ENCODE measurements around the gene NAA80. TPM values are rescaled to one million over a fixed set of nuclear protein-coding genes. Genes with fewer than 3 reads are reported as not detected.

The NAA80 gene
- total RNA-seq, 1 donor from 2014 or later: 1.3 TPM

DNA sequence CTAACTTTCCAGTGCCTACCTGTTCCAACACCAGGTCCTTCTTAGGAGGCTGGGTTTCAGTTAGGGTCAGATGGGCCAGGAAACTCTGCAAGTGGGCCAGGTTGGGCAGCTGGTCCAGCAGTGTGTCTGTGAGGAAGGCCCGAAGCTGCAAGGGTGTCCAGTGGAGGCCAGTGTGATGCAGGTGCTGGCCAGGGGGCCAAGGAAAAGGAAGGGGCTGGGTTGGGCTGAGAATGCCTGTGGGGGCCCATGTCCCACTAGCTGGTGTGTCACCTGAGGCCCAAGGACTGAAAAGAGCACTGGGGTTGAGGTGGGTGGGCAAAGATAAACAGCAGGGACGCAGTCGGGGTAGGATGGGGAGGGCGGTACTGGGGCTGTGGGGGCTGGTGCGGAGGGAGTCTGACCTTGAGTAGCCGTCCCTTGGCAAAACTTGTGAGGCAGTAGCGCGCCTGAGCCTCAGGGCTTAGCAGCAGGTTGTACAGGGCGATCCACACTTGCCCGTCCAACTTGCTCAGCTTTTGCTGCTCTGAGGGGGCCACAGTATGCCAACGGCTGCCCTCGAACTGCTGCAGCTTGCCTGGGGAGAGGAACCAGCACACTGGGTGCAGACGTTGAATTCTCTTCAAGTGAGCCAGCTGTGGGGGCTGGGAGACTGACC is 42.9 kb upstream of the NAA80 start:
- H3K4me3 ChIP-seq (ENCODE audit: low read depth, low read length): no peak overlapping the region
- no peak for FAIRE-seq
- H3K36me3 ChIP-seq (ENCODE audit: control insufficient read depth, insufficient read depth, low read length): no peaks in the 10 kb centered on the region
- H3K27me3 ChIP-seq (ENCODE audit: control insufficient read depth, insufficient read depth, low read length): no peaks in the 10 kb centered on the region
- TF ChIP-seq, protein P1, sequence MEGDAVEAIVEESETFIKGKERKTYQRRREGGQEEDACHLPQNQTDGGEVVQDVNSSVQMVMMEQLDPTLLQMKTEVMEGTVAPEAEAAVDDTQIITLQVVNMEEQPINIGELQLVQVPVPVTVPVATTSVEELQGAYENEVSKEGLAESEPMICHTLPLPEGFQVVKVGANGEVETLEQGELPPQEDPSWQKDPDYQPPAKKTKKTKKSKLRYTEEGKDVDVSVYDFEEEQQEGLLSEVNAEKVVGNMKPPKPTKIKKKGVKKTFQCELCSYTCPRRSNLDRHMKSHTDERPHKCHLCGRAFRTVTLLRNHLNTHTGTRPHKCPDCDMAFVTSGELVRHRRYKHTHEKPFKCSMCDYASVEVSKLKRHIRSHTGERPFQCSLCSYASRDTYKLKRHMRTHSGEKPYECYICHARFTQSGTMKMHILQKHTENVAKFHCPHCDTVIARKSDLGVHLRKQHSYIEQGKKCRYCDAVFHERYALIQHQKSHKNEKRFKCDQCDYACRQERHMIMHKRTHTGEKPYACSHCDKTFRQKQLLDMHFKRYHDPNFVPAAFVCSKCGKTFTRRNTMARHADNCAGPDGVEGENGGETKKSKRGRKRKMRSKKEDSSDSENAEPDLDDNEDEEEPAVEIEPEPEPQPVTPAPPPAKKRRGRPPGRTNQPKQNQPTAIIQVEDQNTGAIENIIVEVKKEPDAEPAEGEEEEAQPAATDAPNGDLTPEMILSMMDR (IDR thresholded peaks at IDR 0.05; ENCODE audit: insufficient read depth, low read length, severe bottlenecking): no peak
- DNase-seq (ENCODE audit: low read depth): no peak

DNA sequence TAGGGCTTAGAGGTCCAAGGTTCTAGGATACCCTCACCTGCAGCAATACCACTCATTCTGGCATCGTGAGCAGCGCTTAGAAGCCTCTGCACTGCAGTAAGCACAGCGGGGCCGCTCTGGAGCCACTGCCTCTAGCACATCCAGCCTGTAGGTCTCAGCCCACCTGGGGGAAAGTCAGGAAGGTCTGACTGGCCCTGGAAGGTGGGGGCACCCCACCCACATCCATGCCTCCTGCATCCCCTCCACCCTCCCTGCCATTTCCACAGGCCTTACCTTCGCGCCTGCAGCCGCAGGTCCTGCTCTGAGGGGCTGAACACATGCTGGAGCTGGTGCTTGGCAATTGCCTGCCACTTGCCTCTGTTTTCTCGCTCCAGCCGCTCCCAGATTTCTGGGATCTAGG is 42.3 kb upstream of the NAA80 start:
- DNase-seq (ENCODE audit: low read depth) (no peak), FAIRE-seq (no peak)
- Histone ChIP-seq H3K36me3 (ENCODE audit: control insufficient read depth, insufficient read depth, low read length) (no peaks in the 10 kb centered on the region), H3K27me3 (ENCODE audit: control insufficient read depth, insufficient read depth, low read length) (no peaks in the 10 kb centered on the region), H3K4me3 (ENCODE audit: low read depth, low read length) (no peak overlapping the region)
- TF ChIP-seq, protein P1 (IDR thresholded peaks at IDR 0.05; ENCODE audit: insufficient read depth, low read length, severe bottlenecking): no peak

DNA sequence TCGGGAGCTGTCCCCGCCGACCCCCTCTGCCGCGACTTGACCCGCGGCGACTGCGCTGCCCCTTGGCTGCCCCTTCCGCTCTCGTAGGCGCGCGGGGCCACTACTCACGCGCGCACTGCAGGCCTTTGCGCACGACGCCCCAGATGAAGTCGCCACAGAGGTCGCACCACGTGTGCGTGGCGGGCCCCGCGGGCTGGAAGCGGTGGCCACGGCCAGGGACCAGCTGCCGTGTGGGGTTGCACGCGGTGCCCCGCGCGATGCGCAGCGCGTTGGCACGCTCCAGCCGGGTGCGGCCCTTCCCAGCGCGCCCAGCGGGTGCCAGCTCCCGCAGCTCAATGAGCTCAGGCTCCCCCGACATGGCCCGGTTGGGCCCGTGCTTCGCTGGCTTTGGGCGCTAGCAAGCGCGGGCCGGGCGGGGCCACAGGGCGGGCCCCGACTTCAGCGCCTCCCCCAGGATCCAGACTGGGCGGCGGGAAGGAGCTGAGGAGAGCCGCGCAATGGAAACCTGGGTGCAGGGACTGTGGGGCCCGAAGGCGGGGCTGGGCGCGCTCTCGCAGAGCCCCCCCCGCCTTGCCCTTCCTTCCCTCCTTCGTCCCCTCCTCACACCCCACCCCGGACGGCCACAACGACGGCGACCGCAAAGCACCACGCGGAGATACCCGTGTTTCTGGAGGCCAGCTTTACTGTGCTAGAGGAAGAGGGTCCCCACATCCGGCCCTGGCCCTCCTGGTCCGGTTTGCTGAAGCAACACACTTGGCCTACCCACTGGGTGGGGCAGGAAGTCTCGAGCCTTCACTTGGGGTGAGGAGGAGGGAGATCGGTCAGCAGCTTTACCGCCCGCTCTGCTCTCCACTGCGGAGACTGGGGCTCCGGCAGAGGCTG is 41.5 kb upstream of the NAA80 start, which contains the start of gene RASSF1:
Gene RASSF1, minus strand, starts transcription at position 389 of the 882 bp plus-strand sequence. Its CDS starts 31 bp downstream, at position 358.
- Histone ChIP-seq H3K4me3 (ENCODE audit: low read depth, low read length) (peak within 1 kb of the TSS; percentile 44), H3K36me3 (ENCODE audit: control insufficient read depth, insufficient read depth, low read length) (no peaks in the 10 kb centered on the region), H3K27me3 (ENCODE audit: control insufficient read depth, insufficient read depth, low read length) (no peaks in the 10 kb centered on the region)
- peak; percentile 42 for DNase-seq (ENCODE audit: low read depth)
- TF ChIP-seq, protein P1 (IDR thresholded peaks at IDR 0.05; ENCODE audit: insufficient read depth, low read length, severe bottlenecking): no peak
- FAIRE-seq: no peak

DNA sequence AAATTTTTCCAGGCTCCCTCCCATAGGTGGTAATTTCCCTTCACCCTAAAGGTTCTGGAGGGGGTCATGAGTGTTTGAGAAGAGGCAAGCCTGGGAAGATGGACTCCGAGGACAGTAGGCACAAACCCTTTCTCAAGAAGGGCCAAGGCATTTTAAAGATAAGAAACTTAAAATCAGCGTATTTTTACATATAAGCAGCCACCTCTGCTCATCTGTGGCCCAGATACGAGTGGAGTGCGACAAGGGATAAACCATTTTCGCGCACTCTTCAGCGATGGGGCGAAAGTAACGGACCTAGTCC is 40.9 kb upstream of the NAA80 start:
- Histone ChIP-seq H3K27me3 (ENCODE audit: control insufficient read depth, insufficient read depth, low read length) (no peaks in the 10 kb centered on the region), H3K4me3 (ENCODE audit: low read depth, low read length) (peak overlapping the region; percentile 44), H3K36me3 (ENCODE audit: control insufficient read depth, insufficient read depth, low read length) (no peaks in the 10 kb centered on the region)
- no peak for FAIRE-seq
- TF ChIP-seq, protein P1 (IDR thresholded peaks at IDR 0.05; ENCODE audit: insufficient read depth, low read length, severe bottlenecking): no peak
- DNase-seq (ENCODE audit: low read depth): no peak

DNA sequence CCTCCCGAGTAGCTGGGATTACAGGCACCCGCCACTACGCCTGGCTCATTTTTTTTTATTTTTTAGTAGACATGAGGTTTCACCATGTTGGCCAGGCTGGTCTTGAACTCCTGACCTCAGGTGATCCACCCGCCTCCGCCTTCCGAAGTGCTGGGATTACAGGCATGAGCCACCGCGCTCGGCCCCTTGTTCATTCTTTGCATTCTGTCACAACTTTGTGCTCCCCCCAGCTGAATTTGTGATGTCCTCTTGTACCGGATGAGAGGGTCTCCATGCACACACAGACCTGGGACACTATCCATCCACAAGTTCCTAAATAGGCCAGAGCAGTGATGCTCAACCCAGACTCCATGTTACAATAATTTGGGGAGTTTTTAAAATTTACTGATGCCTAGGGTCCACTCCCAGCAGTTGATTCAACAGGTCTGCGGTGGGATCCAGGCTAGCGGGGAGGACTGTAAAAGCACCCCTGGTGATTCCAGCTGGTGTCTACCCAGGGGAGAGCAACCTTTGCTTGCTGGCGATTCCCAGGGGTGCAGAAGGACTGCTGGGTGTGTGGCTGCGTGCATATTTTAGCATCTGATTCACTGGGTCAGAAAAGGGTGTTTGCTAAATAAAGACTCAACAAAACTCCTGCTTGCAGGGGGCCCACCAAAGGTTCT is 40.4 kb upstream of the NAA80 start:
- DNase-seq (ENCODE audit: low read depth) (no peak), FAIRE-seq (no peak)
- no peaks in the 10 kb centered on the region for H3K27me3 ChIP-seq (ENCODE audit: control insufficient read depth, insufficient read depth, low read length)
- H3K36me3 ChIP-seq (ENCODE audit: control insufficient read depth, insufficient read depth, low read length): no peaks in the 10 kb centered on the region
- peak overlapping the region; percentile 44 for H3K4me3 ChIP-seq (ENCODE audit: low read depth, low read length)
- TF ChIP-seq, protein P1 (IDR thresholded peaks at IDR 0.05; ENCODE audit: insufficient read depth, low read length, severe bottlenecking): no peak

All from bronchial epithelial cell (primary cell).